Mesodermal cell (in vitro differentiated cells): ENCODE data around the gene BRD1. TPM values are rescaled to one million over a fixed set of nuclear protein-coding genes. Genes with fewer than 3 reads are reported as not detected.

Experiments used
- H3K27ac ChIP-seq: 2 replicates; pipeline ENCODE4 v1.7.0; 2013; ENCODE audit warnings: mild to moderate bottlenecking, low read depth, low read length, moderate library complexity; ENCODE audit not compliant: severe bottlenecking
- H3K36me3 ChIP-seq: 2 replicates; pipeline ENCODE4 v1.7.1; 2013; ENCODE audit warnings: mild to moderate bottlenecking, low read length, moderate library complexity; ENCODE audit not compliant: control insufficient read depth, insufficient read depth
- H3K4me1 ChIP-seq: one replicate; pipeline ENCODE4 v1.7.1; 2013; ENCODE audit warnings: mild to moderate bottlenecking, low read length; ENCODE audit not compliant: insufficient read depth, control insufficient read depth, poor library complexity, severe bottlenecking
- H3K4me3 ChIP-seq: 2 replicates; pipeline ENCODE4 v1.7.0; 2013; ENCODE audit warnings: low read length, control low read depth, mild to moderate bottlenecking; ENCODE audit not compliant: insufficient read depth, poor library complexity, severe bottlenecking; ENCODE audit errors: extremely low read depth
- H3K9me3 ChIP-seq: 2 replicates; pipeline ENCODE4 v1.7.1; 2013; ENCODE audit warnings: mild to moderate bottlenecking, low read length, moderate library complexity; ENCODE audit not compliant: control insufficient read depth
- WGBS, 2 experiments: methylation state at CpG; one replicate each; pipeline ENCODE4 v1.1.5; 2013; ENCODE audit warnings: missing lambda C conversion rate in 2 of 2; ENCODE audit not compliant: insufficient coverage in 2 of 2; 5-methylcytosine and 5-hydroxymethylcytosine counted together
- polyA plus RNA-seq, 2 experiments: library from polyadenylated mRNA; stranded (reverse); fragments of 50-300 nt; gene quantifications; one replicate each; pipeline ENCODE4 v1.2.3, GENCODE V29; 2013

Gene BRD1
- 23.8 TPM for polyA plus RNA-seq (2013, experiment 1 of 2)
- polyA plus RNA-seq (2013, experiment 2 of 2), result 22.8 TPM

- peak within 1 kb of the TSS; percentile 66 for H3K27ac ChIP-seq
- peaks cover 7% of the 10 kb centered on the region for H3K4me1 ChIP-seq
- H3K36me3 ChIP-seq, result peaks cover 27% of the 10 kb centered on the region
- 0 to 23% methylated on average over 5 to 14 of the region's 54 CpGs for WGBS, 2 experiments
- peak within 1 kb of the TSS; percentile 84 for H3K4me3 ChIP-seq
- H3K9me3 ChIP-seq, result peaks cover 11% of the 10 kb centered on the region
Measured at GRCh38 chr22:49827853-49828598, at the start of gene BRD1. TSS of gene BRD1 (minus strand) at chr22:49827873. CDS start at chr22:49824317, 3,556 bp downstream.

DNA sequence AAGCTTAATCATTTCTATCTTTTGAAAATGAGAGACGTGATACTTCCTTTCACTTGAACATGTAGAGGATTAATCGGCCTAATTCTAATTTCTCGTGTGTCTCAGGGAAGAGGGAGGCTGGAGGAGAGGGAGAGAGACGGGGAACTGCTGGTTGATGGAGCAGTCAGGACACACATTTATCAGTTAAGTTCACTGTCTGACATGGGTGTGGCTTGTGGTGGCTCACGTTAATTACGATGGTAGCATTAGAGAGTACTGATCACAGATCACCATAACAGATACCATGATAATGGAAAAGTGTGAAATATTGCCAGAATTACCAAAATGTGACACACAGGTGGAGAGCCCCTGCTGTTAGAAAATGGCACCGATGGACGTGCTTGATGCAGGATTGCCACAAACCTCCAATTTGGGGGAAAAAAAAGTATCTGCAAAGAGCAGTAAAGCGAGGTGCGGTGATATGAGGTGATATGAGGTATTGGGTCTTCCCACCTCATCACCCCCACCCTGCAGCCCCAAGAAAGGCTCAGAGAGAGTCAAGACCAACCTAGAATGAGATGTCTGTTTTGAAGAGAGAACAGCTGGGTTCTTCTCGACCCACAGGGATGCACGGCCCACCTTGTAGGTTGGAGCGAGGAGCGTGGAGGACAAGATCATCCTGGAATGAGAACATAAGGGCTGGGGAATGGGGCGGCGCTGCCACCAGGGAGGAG, 45.7 kb upstream of the BRD1 start:
- Histone ChIP-seq H3K4me1 (no peaks in the 10 kb centered on the region), H3K9me3 (peaks cover 19% of the 10 kb centered on the region), H3K27ac (no peak overlapping the region), H3K36me3 (peaks cover 44% of the 10 kb centered on the region), H3K4me3 (no peak overlapping the region)
- 95 to 98% methylated on average over 10 to 11 of the region's 16 CpGs for WGBS, 2 experiments

- no peaks in the 10 kb centered on the region for H3K4me1 ChIP-seq
- no peak overlapping the region for H3K4me3 ChIP-seq
- WGBS, 2 experiments, result 91 to 100% methylated on average over 6 to 7 of the region's 7 CpGs
- peaks cover 44% of the 10 kb centered on the region for H3K36me3 ChIP-seq
- no peak overlapping the region for H3K27ac ChIP-seq
- peaks cover 18% of the 10 kb centered on the region for H3K9me3 ChIP-seq
Measured at GRCh38 chr22:49872347-49872746, 44.7 kb upstream of the BRD1 start.

- Histone ChIP-seq H3K4me3 (no peak overlapping the region), H3K9me3 (peaks cover 18% of the 10 kb centered on the region), H3K27ac (no peak overlapping the region), H3K4me1 (no peaks in the 10 kb centered on the region), H3K36me3 (peaks cover 40% of the 10 kb centered on the region)
- WGBS, 2 experiments, result 97 to 100% methylated on average over 3 to 4 of the region's 4 CpGs
Measured at GRCh38 chr22:49871482-49871881, 43.8 kb upstream of the BRD1 start.

- no peak overlapping the region for H3K27ac ChIP-seq
- H3K4me1 ChIP-seq, result no peaks in the 10 kb centered on the region
- H3K9me3 ChIP-seq, result peaks cover 30% of the 10 kb centered on the region
- no peak overlapping the region for H3K4me3 ChIP-seq
- 94 to 97% methylated on average over 4 to 8 of the region's 14 CpGs for WGBS, 2 experiments
- peaks cover 44% of the 10 kb centered on the region for H3K36me3 ChIP-seq
Measured at GRCh38 chr22:49869845-49870712, 42.4 kb upstream of the BRD1 start.

- WGBS, 2 experiments, result 95% methylated on average over 8 to 14 of the region's 17 CpGs
- peaks cover 30% of the 10 kb centered on the region for H3K9me3 ChIP-seq
- no peak overlapping the region for H3K27ac ChIP-seq
- peaks cover 41% of the 10 kb centered on the region for H3K36me3 ChIP-seq
- no peak overlapping the region for H3K4me3 ChIP-seq
- H3K4me1 ChIP-seq, result no peaks in the 10 kb centered on the region
Measured at GRCh38 chr22:49869086-49869830, 41.6 kb upstream of the BRD1 start.

DNA sequence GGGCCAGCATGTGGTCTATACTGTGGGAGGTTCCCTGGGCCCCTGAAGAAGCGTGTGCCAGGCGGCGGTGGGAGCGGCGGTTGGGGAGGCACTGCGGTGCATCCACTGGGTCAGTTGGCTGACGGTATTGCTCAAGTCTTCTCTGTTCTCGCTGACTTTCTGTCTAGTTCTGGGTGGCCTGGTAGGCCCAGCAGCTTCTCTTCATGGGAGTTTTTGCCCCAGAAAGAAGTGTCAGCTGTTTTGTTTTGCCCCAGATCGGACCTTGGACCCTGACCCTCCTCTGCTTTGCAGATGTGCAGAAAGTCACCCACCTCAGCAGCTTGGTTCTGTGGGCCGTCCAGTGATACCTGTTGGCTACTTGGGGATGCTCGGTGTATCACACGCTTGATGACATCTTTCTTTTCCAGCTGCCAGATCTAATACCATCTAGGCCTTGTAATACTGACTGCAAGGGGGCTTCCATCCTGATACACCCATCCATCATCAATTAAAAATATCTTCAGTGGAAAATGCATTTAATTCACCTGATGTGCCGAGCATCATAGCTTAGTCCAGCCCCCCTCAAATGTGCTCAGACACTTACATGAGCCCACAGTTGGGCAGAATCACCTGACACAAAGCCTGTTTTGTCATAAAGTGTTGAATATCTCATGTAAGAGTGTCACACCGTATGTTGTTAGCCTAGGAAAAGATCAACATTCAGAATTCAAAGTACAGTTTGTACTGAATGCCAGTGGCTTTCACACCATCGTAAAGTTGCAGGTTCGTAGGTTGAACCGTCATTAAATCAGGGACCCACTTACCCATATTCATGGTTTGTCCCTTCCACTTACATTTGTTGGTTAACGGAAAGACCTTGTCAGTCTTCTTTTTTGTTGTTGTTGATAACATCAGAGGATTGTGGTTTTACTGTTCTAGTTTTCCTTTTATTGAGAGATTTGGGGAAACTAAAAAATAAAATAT, 39.9 kb upstream of the BRD1 start:
- H3K4me1 ChIP-seq, result no peaks in the 10 kb centered on the region
- H3K36me3 ChIP-seq, result peaks cover 41% of the 10 kb centered on the region
- WGBS, 2 experiments, result 94 to 95% methylated on average over 13 to 15 of the region's 18 CpGs
- no peak overlapping the region for H3K4me3 ChIP-seq
- H3K9me3 ChIP-seq, result peaks cover 30% of the 10 kb centered on the region
- H3K27ac ChIP-seq, result no peak overlapping the region

GRCh38 chr22:49866646-49867045, 39.0 kb upstream of the BRD1 start:
- Histone ChIP-seq H3K36me3 (peaks cover 41% of the 10 kb centered on the region), H3K4me3 (no peak overlapping the region), H3K9me3 (peaks cover 30% of the 10 kb centered on the region), H3K27ac (no peak overlapping the region), H3K4me1 (no peaks in the 10 kb centered on the region)
- 80 to 94% methylated on average over 4 to 6 of the region's 8 CpGs for WGBS, 2 experiments

GRCh38 chr22:49866134-49866533, 38.5 kb upstream of the BRD1 start:
- no peaks in the 10 kb centered on the region for H3K4me1 ChIP-seq
- peaks cover 41% of the 10 kb centered on the region for H3K36me3 ChIP-seq
- WGBS, 2 experiments, result no CpG with 5 or more reads among the region's 2 CpGs
- H3K9me3 ChIP-seq, result peaks cover 30% of the 10 kb centered on the region
- no peak overlapping the region for H3K4me3 ChIP-seq
- no peak overlapping the region for H3K27ac ChIP-seq
